Activated CD8-positive, alpha-beta memory T cell treated with anti-CD3 and anti-CD28 coated beads for 36 hours (primary cell): ENCODE results near the gene PPP1R3A. TPM values are rescaled to one million over a fixed set of nuclear protein-coding genes. Genes with fewer than 3 reads are reported as not detected.
"Not testable (repeated sequence)": the region's sequence is repeated elsewhere in the genome, so short reads cannot be mapped to it uniquely, and the experiment has no call there.

Experiments
- CTCF ChIA-PET: fragments of 350-600 bp; sonication (Branson Sonifier 250); formaldehyde crosslinking; loops from one replicate; lab custom pipeline; 2021; ENCODE audit warnings: antibody characterized with exemption; lab: Charles Lee
- POLR2A ChIA-PET: fragments of 350-600 bp; sonication (Branson Sonifier 250); formaldehyde crosslinking; loops from one replicate; lab custom pipeline; 2021; ENCODE audit warnings: antibody characterized with exemption; lab: Charles Lee
- total RNA-seq, 2 experiments: library from RNA; stranded (reverse); gene quantifications; one replicate each; pipeline ENCODE4 v1.2.3, GENCODE V29; 2021

PPP1R3A gene
- total RNA-seq = not detected

DNA sequence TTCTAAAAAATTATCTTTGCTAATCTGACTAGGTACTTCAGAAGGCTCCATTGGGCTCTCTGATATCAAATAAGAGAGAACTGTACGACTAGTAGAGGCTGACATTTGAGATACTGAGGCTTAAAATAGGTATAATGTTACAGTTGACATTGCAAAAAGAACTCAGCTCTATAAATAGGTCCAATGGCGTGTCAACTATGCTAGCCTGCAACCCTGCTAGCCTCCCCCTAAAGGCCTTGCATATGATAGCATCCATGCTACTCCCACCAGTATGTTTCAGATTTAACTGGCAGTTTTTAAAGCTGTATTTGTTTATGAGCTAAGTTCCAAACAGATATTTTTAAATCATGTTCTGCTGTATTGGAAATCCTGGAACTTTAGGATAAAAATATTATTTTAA lies at the start of gene PPP1R3A:
Gene PPP1R3A, minus strand, starts transcription at position 64 of the 400 bp plus-strand sequence. Its CDS starts 13 bp downstream, at position 51.
- CTCF ChIA-PET = no interaction called here

DNA sequence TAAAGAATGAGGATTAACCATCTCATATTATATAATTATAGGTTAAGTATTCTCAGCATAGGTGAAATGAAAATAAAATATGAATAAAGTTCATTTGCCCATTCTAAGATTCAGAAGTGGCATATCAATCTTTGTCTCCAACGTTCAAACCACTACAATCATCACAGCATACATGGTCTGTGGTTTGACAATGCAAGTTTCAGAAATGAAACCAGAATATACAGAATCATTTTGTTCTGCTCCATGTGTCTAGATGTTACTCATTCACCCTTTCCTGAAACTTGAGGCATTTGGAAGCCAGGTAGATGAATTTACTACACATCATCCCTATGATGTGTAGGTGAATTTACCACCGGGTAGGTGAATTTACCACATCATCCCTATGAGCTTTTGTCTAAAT lies 44.5 kb upstream of the PPP1R3A start:
- CTCF ChIA-PET = no interaction called here
- POLR2A ChIA-PET = no interaction called here

More for the DNA sequence above, at the start of gene PPP1R3A:
- POLR2A ChIA-PET = no interaction called here

- POLR2A ChIA-PET = no interaction called here
- CTCF ChIA-PET = no interaction called here
Observed at GRCh38 chr7:113959910-113960309, 41.1 kb upstream of the PPP1R3A start.

- POLR2A ChIA-PET = no interaction called here
- CTCF ChIA-PET = no interaction called here
Observed at GRCh38 chr7:113955157-113955556, 36.3 kb upstream of the PPP1R3A start.

GRCh38 chr7:113953553-113953952 lies 34.7 kb upstream of the PPP1R3A start:
- CTCF ChIA-PET = no interaction called here
- POLR2A ChIA-PET = no interaction called here

- POLR2A ChIA-PET = no interaction called here
Observed at GRCh38 chr7:113945018-113945938, 26.5 kb upstream of the PPP1R3A start.

GRCh38 chr7:113936982-113937381 lies 18.2 kb upstream of the PPP1R3A start:
- ChIA-PET POLR2A (no interaction called here), CTCF (no interaction called here)

More at GRCh38 chr7:113945018-113945938, 26.5 kb upstream of the PPP1R3A start:
- CTCF ChIA-PET = no interaction called here

DNA sequence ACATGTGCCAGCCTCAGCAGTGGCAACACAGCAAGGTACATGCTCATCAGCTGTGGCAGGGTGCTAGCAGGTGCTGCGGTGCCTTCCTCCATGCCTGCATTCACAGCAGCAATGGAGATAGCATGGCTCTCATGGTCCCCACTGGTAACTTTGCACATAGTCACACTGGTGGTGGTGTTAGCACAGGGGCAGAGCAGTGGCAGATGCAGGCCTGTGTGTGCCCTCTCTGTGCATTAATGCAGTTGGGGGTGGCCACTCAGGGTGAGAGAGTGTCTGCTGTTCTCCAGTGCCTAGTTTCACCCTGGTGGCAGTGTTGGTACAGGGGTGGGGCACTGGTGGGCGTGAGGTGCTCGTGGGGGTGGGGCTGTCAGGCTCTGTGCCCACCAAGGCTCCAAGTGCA lies 17.7 kb upstream of the PPP1R3A start:
- ChIA-PET CTCF (no interaction called here), POLR2A (no interaction called here)

- POLR2A ChIA-PET = not testable (repeated sequence)
Observed at GRCh38 chr7:113929389-113929788, 10.6 kb upstream of the PPP1R3A start.

DNA sequence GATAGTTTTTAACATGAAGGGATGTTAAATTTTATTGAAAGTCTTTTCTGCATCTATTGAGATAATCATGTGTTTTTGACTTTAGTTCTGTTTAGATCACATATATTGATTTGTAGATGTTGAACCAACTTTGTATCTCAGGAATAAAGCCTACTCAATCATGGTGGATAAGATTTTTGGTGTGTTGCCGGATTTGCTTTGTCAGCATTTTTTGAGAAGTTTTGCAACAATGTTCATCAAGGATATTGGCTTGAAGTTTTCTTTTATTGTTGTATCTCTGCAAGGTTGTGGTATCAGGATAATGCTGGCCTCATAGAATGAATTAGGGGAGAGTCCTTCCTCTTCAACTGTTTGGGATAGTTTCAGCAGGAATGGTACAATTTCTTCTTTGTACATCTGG lies 9.3 kb upstream of the PPP1R3A start:
- ChIA-PET CTCF (no interaction called here), POLR2A (no interaction called here)

More at GRCh38 chr7:113929389-113929788, 10.6 kb upstream of the PPP1R3A start:
- CTCF ChIA-PET = not testable (repeated sequence)

GRCh38 chr7:113922049-113922448 lies 3.2 kb upstream of the PPP1R3A start:
- ChIA-PET POLR2A (no interaction called here), CTCF (no interaction called here)

DNA sequence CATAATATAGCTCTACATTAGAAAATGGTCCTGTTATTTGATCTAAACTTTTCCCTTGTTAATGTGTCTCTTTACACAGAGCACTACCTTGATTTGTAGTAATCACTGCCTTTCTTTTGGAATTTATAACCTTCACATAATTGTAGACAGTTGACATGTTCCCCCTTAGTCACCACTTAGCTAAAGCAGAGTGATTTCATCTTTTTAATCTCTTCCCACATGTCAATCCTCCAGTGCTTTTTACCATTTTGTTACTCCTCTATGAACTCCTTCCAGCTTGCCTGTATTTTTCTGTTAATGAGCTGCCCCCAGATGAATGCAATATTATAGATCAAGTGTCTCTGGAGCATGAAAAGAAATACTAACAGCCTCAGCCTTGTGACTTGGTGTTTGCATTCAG lies 2.6 kb upstream of the PPP1R3A start:
- POLR2A ChIA-PET = no interaction called here
- CTCF ChIA-PET = no interaction called here

GRCh38 chr7:113917840-113918239 lies 969 bp downstream of the PPP1R3A start:
- ChIA-PET CTCF (no interaction called here), POLR2A (no interaction called here)

DNA sequence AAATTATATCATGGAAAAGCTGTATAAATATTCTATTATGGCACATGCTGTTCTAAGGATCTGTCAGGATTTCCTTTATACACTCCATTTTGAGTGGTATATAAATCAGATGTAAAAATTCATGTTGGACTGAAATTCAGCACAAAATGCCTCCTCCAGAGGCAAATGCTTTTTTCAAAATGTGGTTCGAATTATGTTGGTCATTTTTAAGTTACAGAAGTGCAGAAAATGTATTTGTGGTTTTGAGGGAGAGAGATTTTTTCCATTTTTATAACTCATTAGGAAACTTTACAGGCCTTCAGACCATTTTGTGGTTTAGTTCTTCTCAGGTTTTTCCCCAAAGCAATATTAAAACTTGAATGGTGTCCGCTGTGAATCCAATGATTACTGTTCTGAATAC lies 2.9 kb downstream of the PPP1R3A start:
- ChIA-PET CTCF (no interaction called here), POLR2A (no interaction called here)

DNA sequence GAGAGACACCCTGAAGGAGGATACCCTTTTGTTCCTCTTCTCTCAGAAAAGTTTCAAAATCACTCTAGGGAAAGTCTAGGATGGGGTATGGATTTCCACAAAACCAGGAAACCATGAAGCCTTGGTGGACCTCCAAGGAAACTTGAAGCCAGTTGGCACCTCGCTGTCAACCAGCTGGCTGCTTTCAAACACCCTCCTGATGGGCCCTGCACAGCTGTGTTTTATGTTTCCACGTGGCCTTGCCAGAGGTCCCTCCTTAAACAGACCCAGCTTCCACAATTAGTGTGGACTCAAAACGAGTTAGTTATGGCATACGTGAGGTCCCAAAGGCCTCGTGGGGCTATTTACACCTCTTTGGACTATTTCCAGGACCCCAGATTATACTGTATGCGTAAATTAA lies 5.9 kb downstream of the PPP1R3A start:
- POLR2A ChIA-PET = no interaction called here
- CTCF ChIA-PET = no interaction called here

DNA sequence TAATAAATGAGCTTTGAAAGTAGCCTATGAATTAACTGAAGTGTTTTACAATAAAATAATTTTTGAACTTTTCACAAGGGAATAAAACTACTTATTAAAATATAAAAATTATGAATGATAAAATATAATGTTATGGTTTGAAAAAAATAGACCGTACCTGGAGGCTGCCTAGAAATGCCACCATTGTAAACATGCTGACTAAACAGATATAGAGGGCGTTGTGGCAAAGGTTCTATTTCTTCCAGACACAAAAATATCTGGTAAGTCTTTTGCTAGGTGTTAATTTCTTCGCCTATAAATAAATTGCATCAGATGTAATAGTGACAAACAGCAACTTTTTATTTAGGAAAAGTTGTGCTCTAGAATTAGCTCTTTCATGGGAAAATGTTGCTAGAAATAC lies 11.2 kb downstream of the PPP1R3A start:
- CTCF ChIA-PET = no interaction called here
- POLR2A ChIA-PET = no interaction called here

- CTCF ChIA-PET = no interaction called here
- POLR2A ChIA-PET = no interaction called here
Observed at GRCh38 chr7:113904521-113904920, 14.3 kb downstream of the PPP1R3A start.

GRCh38 chr7:113892818-113893217 lies 26.0 kb downstream of the PPP1R3A start:
- ChIA-PET CTCF (no interaction called here), POLR2A (no interaction called here)

DNA sequence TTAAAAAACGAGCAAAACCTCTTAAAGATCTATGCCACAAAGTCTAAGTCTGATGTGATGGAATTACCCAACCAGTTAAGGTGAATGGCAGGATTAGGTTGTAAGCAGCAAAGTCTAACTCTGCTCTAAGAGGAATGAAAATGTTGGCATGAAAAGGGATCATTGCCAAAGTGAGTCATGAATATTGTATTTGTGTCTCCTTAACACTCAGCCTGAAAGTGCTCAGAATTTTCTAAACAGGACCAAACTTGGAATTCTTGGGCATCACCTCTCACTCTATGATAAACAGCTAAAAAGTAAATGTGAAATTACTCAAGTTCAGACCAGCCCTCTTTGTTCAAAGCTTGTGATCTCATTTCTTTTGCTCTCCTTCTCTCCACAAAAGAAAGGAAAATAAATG lies 27.0 kb downstream of the PPP1R3A start:
- CTCF ChIA-PET = no interaction called here
- POLR2A ChIA-PET = no interaction called here

- ChIA-PET POLR2A (no interaction called here), CTCF (no interaction called here)
Observed at GRCh38 chr7:113891031-113891350, 27.8 kb downstream of the PPP1R3A start.

DNA sequence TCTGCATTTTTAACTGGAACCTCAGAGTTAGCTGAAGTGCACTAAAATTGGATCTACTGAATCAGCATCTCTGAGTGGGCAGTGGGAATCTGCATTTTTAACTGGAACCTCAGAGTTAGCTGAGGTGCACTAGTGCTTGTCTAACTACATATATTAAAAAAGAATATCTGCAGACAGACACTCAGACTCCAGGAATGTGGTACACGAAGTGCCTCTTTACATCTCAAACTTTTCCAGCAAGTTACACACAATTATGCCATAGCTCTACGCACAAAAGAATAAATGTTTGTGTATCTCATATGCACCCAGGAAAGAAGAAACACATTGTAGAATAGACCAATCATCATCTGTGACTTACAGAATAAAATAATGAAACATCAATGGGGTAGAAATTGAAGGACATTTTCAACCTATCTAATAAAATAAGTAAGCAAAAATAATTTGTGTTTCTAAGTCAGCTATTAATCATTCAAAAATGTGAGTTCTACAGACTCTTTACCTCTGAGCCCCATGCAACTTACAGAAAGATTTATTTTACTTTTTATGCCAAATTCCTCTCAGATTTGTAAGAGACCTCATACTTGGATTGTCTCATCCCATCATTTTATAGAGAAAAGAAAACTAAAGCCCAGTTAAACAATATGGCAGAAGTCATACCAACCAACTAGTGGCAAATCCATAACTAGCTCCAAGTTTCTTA lies 28.3 kb downstream of the PPP1R3A start:
- CTCF ChIA-PET = no interaction called here

More for the DNA sequence above, 28.3 kb downstream of the PPP1R3A start:
- POLR2A ChIA-PET = no interaction called here
